ENCODE data around the gene LCP2. TPM values are rescaled to one million over a fixed set of nuclear protein-coding genes. Genes with fewer than 3 reads are reported as not detected.

LCP2 gene
- total and polyA plus RNA-seq, 2 donors (not counting 3 experiments of a cell fraction or from before 2014, with no cell fraction given): not detected

- dilution Hi-C loops (cut with MboI; ENCODE audit: extremely low pct_ligation_motif_present, low sequenced_read_pairs): no loop called here
- peak overlapping the region; percentile 23 for H3K27ac ChIP-seq (ENCODE audit: insufficient read depth, low read depth, low read length)
- H3K36me3 ChIP-seq (ENCODE audit: control insufficient read depth in 2 of 2, extremely low read depth in 1 of 2, insufficient read depth in 2 of 2, low read length in 2 of 2): no peaks in the 10 kb centered on the region
- no peaks in the 10 kb centered on the region for H3K9me3 ChIP-seq (replicated peaks; ENCODE audit: control insufficient read depth, insufficient read depth, low read length)
- TF ChIP-seq CTCF (IDR thresholded peaks at IDR 0.05; ENCODE audit: extremely low read depth in 1 of 2, insufficient read depth in 1 of 2, low read depth in 1 of 2, low read length in 2 of 2) (peak; percentile 64 to 74), EZH2 (IDR thresholded peaks at IDR 0.05; ENCODE audit: borderline replicate concordance, low read depth, low read length, severe bottlenecking) (no peak)
- no TSS peak for BruUV-seq (replicated peaks)
- H4K20me1 ChIP-seq (replicated peaks; ENCODE audit: control insufficient read depth, extremely low read depth, insufficient read depth, low read length): no peaks in the 10 kb centered on the region
- ChIA-PET CTCF (interaction anchor here (0.5 to 6.9 kb wide), 47 partner anchors 8 to 413 kb away, joined by 3 to 140 read pairs (median 4); partner anchors contain the start of gene INSYN2B), POLR2A (no interaction called here)
- H3K4me1 ChIP-seq (ENCODE audit: control insufficient read depth, extremely low read depth, insufficient read depth, low read length): peaks cover 45% of the 10 kb centered on the region
- H3K9me1 ChIP-seq (replicated peaks; ENCODE audit: control insufficient read depth, extremely low read depth, insufficient read depth, low read length): no peaks in the 10 kb centered on the region
- H3K9ac ChIP-seq (replicated peaks; ENCODE audit: extremely low read depth, insufficient read depth, low read length): no peak overlapping the region
- no peaks in the 10 kb centered on the region for H3K79me2 ChIP-seq (ENCODE audit: control insufficient read depth, insufficient read depth, low read length)
- peak overlapping the region; percentile 64 for H2AFZ ChIP-seq (ENCODE audit: low read depth, low read length)
- DNase-seq (ENCODE audit: low read depth, low spot score) (peak; percentile 64), FAIRE-seq (peak; percentile 89)
- intact Hi-C loops (cut with micrococcal nuclease): loop anchor here (1.0 to 10.0 kb wide), 6 partner anchors 43 to 408 kb away; no protein-coding TSS in a partner anchor
- H3K27me3 ChIP-seq (ENCODE audit: control insufficient read depth in 2 of 2, insufficient read depth in 2 of 2, low read length in 2 of 2): peaks cover 0 to 3% of the 10 kb centered on the region in 2 experiments
- no peak overlapping the region for H3K4me3 ChIP-seq (replicated peaks in 1 of 3; ENCODE audit: insufficient read depth in 1 of 3, low read depth in 1 of 3, low read length in 3 of 3)
- H3K4me2 ChIP-seq (ENCODE audit: insufficient read depth, low read length): no peak overlapping the region
Observed at GRCh38 chr5:170225326-170226128, 72.0 kb downstream of the LCP2 start.

DNA sequence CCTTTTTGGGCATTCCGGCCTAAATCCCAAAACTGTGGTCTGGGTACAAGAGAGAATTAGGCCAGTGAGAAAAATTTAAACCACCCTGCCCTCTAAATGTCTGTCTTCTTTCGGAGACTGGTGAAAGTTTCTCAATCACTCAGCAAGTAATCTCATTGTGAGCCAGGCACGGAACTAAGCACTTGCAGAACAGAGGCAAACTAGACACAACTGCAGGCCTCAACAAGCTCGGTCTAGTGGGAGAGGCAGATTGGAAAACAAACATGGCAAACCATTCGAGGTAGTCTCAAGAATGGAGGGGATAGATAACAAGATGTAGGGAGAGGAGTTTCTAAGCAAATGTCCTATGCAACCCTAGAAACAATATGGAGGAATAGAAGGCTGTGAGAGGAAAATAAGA, 73.7 kb downstream of the LCP2 start:
- Histone ChIP-seq H3K27me3 (ENCODE audit: control insufficient read depth in 2 of 2, insufficient read depth in 2 of 2, low read length in 2 of 2) (no peaks in the 10 kb centered on the region), H3K27ac (ENCODE audit: insufficient read depth, low read depth, low read length) (peak overlapping the region; percentile 15), H4K20me1 (replicated peaks; ENCODE audit: control insufficient read depth, extremely low read depth, insufficient read depth, low read length) (no peaks in the 10 kb centered on the region), H3K4me1 (ENCODE audit: control insufficient read depth, extremely low read depth, insufficient read depth, low read length) (peaks cover 61% of the 10 kb centered on the region), H3K9me1 (replicated peaks; ENCODE audit: control insufficient read depth, extremely low read depth, insufficient read depth, low read length) (no peaks in the 10 kb centered on the region), H3K4me2 (ENCODE audit: insufficient read depth, low read length) (no peak overlapping the region), H2AFZ (ENCODE audit: low read depth, low read length) (peak overlapping the region; percentile 66), H3K4me3 (replicated peaks in 1 of 3; ENCODE audit: insufficient read depth in 1 of 3, low read depth in 1 of 3, low read length in 3 of 3) (no peak overlapping the region), H3K36me3 (ENCODE audit: control insufficient read depth in 2 of 2, extremely low read depth in 1 of 2, insufficient read depth in 2 of 2, low read length in 2 of 2) (no peaks in the 10 kb centered on the region), H3K9me3 (replicated peaks; ENCODE audit: control insufficient read depth, insufficient read depth, low read length) (no peaks in the 10 kb centered on the region), H3K79me2 (ENCODE audit: control insufficient read depth, insufficient read depth, low read length) (no peaks in the 10 kb centered on the region), H3K9ac (replicated peaks; ENCODE audit: extremely low read depth, insufficient read depth, low read length) (no peak overlapping the region)
- peak; percentile 13 for DNase-seq (ENCODE audit: low read depth, low spot score)
- ChIA-PET CTCF (interaction anchor here (1.0 to 6.9 kb wide), 13 partner anchors 11 to 522 kb away, joined by 3 to 140 read pairs (median 7); no protein-coding TSS in a partner anchor), POLR2A (no interaction called here)
- FAIRE-seq: no peak
- dilution Hi-C loops (cut with MboI; ENCODE audit: extremely low pct_ligation_motif_present, low sequenced_read_pairs) (no loop called here), intact Hi-C loops (cut with micrococcal nuclease) (loop anchor here (10.0 kb wide), 1 partner anchor 271 kb away; no protein-coding TSS in a partner anchor)
- no TSS peak for BruUV-seq (replicated peaks)
- TF ChIP-seq EZH2 (IDR thresholded peaks at IDR 0.05; ENCODE audit: borderline replicate concordance, low read depth, low read length, severe bottlenecking) (no peak), CTCF (IDR thresholded peaks at IDR 0.05; ENCODE audit: extremely low read depth in 1 of 2, insufficient read depth in 1 of 2, low read depth in 1 of 2, low read length in 2 of 2) (no peak), FOS (IDR thresholded peaks at IDR 0.05; ENCODE audit: borderline replicate concordance, insufficient read depth, low read length) (no peak), JUN (IDR thresholded peaks at IDR 0.05; ENCODE audit: borderline replicate concordance, insufficient read depth, insufficient read length, low read depth) (no peak), POLR2AphosphoS5 (IDR thresholded peaks at IDR 0.05; ENCODE audit: insufficient read depth, low read depth, low read length) (no peak), POLR2A (IDR thresholded peaks at IDR 0.05; ENCODE audit: low read depth, low read length) (no peak)
- TF ChIP-seq, protein P1, sequence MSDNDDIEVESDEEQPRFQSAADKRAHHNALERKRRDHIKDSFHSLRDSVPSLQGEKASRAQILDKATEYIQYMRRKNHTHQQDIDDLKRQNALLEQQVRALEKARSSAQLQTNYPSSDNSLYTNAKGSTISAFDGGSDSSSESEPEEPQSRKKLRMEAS (IDR thresholded peaks at IDR 0.05; ENCODE audit: insufficient read depth, insufficient read length): no peak

Data from endothelial cell of umbilical vein (primary cell).